DMS79 treated with DMSO at 0.1 percent for 48 hours (cell line): ENCODE measurements around the gene CGB2.

Experiments
- DNase-seq: peaks from one replicate; lab custom pipeline; 2025; lab: John Stamatoyannopoulos, UW

CGB2 gene

DNA sequence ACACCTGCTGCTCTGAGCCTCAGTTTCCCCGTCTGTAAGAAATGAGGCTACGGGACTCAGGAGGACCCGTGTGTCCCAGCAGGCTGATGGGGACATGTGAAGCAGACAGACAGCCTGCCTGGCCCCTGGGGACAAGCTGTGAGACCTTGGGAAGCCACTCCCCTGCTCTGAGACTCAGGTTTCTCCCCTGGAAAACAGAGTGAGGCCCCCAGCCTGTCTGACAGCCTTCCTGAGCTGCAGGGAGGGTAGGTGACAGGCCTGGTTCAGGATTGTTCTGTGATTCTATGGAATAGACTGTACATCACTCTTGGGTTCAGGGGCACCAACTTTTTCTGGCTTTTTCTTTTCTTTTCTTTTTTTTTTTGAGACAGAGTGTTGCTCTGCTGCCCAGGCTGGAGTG is 35.9 kb downstream of the CGB2 start:
- no peak for DNase-seq

DNA sequence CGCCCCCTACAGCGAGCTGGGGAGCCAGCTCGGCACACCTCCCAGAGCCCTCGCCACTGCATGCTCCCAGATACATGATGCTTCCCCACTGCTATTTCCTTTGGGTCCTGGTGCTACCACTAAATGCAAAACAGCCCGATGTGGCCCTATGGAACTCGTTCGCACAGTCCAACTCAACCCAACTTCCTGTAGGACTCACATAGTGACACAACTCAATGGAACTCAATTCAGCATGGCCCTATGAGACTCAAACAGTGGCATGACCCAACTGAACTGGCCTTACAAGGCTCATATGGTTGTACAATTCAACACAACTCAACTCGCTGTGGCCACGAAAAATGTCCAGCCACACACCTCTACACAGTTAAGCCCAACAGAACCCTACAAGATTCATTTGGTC is 37.3 kb downstream of the CGB2 start:
- no peak for DNase-seq

DNA sequence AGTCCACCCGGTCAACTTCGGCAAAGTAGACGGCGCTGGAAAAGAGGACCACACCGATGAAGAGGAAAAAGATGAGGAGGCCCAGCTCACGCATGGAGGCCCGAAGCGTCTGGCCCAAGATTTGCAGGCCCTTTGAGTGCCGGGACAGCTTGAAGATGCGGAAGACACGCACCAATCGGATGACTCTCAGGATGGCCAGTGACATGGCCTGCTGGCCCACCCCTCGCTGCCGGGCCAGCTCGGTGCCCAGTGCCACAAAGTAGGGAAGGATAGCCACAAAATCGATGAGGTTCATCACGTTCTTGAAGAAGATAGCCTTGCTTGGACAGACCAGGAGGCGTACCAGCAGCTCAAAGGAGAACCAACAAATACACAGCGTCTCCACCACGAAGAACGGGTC is 38.7 kb downstream of the CGB2 start:
- DNase-seq, result no peak

DNA sequence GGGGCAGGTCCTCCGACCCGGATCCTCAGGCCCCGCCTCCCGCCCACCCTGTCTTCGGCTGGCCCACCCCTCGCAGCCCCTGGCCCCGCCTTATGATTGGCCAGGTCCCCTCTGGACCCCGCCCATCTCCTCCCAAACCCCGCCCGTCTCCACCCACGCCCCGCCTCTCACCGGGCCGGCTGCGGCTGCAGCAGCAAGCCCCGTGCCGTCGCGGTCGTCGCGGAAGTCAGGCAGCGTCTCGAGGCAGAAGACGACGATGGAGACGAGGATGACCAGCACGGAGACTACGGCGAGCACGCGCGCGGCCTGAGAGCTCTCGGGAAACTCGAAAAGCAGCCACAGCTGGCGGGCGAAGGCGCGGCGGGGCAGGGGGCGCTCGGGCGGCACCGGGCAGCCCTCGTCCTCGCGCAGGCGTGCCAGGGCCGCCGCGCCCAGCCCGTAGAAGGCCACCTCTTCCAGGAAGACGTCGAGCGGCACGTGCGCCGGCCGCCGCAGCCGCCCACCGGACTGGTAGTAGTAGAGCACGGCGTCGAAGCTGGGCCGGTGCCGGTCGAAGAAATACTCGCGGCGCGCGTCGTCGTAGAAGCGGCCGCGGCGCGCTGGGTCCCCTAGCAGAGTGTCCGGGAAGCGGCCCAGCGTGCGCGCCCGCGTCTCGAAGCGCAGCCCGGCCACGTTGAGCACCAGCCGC is 40.3 kb downstream of the CGB2 start:
- peak; percentile 9 for DNase-seq

DNA sequence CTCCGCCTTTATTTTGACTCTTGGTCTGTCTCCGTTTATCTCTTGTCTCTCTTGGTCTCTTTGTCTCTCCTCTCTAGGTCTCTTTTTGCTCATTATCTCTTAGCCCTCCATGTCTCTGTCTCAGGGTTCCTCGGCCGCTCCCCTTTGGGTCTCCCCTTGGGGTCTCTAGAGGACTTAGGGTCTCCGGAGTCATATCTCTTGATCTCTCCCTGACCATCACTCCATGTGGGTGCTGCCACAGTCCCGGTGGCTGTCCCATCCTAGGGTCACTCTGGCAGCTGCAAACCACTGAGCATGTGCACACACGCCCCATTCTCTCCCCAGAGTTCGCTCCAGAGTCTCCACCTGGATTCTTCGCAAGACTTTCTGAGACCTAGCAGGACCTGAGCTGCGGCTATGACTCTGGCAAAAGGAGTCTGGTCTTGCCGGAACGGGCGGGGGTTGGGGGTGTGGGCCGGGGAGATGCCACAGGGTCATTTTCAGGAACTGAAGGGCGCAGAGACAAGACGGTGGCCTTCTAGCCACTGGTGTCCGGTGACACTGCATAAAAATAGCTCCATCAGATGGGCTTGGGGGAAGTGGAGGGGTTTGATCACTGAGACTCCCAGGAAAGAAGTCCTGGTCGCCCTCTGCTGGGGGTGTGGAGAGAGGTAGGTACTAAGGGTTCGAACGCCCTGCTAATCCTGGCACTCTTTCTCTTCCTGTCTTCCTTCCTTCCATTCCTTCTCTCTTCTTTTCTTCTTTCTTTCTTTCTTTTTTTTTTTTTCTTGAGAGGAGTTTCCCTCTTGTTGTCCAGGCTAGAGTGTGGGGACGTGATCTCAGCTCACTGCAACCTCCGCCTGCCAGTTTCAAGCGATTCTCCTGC is 42.1 kb downstream of the CGB2 start:
- DNase-seq, result no peak

DNA sequence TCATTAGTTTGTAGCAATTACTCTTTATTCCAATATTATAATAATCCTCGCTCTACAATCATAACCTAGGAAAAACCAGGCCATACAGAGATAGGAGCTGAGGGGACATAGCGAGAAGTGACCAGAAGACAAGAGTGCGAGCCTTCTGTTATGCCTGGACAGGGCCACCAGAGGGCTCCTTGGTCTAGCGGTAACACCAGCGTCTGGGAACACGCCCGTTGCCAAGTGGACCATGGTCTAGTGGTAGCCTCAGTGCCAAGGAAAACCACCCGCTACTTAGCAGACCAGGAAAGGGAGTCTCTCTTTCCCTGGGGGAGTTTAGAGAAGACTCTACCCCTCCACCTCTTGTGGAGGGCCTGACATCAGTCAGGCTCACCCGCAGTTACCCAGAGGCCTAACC is 43.2 kb downstream of the CGB2 start:
- peak; percentile 50 for DNase-seq

DNA sequence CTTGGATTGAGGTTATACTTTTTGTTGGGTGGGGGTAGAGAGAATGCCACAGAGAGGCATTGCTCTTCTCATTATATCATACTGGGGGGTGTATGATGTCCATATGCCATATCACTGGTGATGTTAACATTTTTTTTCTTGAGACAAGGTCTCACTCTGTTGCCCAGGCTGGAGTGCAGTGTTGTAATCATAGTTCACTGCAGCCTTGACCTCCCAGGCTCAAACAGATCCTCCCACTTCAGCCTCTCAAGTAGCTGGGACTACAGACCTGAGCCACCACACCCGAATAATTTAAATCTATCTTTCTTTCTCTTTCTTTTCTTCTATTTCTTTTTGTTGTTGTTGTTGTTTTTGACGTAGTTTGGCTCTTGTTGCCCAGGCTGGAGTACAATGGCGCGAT is 48.7 kb downstream of the CGB2 start:
- no peak for DNase-seq

DNA sequence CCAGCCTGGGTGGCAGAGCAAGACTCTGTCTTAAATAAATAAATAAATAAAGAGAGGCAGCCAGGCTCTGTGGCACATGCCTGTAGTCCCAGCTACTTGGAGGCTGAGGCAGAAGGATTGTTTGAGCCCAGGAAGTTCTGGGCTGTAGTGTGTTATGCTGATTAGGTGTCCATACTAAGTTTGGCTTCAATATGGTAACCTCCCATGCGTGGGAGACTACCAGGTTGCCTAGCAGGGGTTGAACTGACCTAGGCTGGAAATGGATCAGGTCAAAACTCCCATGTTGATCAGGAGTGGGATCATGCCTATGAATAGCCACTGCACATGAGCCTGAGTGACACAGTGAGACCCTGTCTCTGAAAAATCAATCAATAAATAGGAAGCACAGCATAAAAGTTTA is 49.6 kb downstream of the CGB2 start:
- no peak for DNase-seq
